GM19455 (cell line): Measurements from ENCODE around the gene ELL.

Source experiments
- ATAC-seq: cut with Tn5 transposase; IDR thresholded peaks from one replicate; pipeline ENCODE4 v1.9.1; 2021; ENCODE audit not compliant: unreplicated experiment

Gene ELL

DNA sequence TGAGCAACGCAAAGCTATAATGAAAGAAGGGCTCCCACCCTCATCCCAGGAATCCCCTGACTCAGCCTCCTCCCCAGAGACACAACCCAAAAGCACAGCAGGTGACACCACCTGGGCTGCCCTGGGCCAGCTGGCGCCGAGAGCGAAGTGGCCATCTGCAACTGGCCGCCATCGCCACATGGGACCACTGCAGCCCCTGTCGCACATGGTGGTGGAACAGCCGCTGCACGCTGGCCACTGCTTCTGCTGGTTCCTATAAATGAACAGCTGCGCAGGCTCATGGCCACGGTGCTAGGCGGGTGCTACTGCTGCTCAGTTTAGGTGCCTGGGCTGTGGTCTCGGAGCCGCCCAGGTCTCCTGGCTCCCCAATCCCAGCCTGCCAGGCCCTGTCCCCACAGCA, 72.3 kb downstream of the ELL start:
- no peak for ATAC-seq

- ATAC-seq, result no peak
These were observed 75.0 kb downstream of the ELL start for GRCh38 chr19:18446811-18447359.

DNA sequence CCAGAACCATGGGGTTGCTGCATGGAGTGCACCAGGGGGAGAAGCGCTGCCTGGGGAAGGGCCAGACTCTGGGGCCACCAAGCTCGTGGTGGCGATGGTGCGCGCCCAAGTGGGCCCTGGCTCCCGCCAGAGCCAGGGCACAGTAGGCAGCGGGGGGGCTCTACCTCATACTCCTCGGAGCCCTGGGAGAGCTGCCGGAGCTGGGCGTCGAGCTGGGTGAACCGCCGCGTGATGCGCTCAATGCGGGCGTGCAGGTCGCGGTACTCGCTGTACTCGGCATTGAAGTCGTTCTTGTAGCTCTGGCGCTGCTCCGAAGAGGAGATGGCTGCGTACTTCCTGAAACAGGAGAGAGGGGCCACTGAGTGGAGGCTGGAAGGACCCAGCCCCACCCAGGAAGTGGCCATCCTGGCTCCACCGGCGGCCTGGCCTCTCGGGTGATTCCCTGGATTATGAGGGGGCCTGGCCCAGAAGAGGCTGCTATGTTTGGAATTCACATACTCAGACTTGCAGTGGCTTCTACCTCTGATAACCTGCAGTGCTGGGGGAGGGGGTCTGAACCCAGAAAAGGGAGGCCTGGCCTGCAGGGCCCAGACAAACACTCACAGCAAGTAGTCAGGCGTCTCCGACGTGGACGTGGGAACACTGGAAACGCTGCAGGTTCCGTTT, 75.6 kb downstream of the ELL start:
- no peak for ATAC-seq

DNA sequence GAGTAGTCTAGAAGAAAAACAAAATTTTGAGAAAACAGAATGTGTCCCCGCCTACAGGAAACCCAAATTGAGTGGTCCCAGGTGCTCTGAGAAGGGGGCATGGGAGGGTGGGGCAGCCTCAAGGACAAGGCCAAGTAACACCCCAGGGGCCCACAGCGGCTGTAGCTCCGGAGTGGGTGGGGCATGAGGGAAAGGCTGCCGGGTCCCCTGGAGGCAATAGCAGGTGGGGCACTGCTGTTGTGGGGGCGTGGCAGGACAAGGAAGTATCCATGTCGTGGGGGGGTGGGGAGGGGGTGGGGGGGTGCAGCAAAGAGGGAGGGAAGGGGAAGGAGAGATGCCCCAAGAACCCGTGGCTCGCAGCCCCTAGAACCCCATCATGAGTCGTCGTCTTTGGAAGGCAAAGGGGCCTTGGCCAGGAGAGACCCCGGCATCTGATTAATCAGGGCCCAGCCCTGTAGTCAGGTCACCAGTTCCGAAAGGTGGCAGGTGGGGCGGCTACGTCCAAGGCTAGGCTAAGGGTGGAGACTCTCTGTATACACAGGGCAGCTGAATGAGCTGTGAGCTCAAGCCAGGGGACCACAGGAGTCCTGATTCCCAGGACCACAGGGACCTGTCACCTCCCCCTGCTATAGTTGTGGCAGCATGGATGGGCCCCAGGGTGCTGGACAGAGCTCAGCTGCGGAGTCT, 76.5 kb downstream of the ELL start:
- ATAC-seq, result no peak

DNA sequence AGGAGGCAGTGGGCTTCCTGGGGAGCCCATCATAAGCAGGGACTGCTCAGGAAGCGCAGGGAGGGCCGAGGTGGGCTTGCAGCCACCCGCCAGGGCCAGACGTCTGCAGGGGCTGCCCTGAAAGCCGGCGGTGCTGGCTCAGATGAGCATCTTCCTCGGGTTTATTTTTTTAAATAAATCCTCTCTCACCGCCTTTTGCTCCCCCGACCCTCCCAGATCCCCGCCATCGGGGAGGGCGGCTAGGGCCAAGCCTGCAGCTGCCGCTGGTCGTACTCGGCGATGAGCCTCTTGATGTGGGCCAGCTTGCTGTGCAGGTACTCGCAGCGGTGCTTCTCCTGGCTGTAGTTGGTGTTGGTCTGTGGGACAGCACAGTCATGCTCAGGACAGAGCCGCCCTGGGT, 77.4 kb downstream of the ELL start:
- no peak for ATAC-seq

- ATAC-seq, result no peak
These were observed 78.0 kb downstream of the ELL start for GRCh38 chr19:18443831-18444230.

- ATAC-seq, result no peak
These were observed 78.5 kb downstream of the ELL start for GRCh38 chr19:18443406-18443805.

GRCh38 chr19:18442941-18443340, 78.9 kb downstream of the ELL start:
- ATAC-seq, result no peak

- ATAC-seq, result no peak
These were observed 79.8 kb downstream of the ELL start for GRCh38 chr19:18441804-18442788.

- ATAC-seq, result no peak
These were observed 80.7 kb downstream of the ELL start for GRCh38 chr19:18440936-18441803.

GRCh38 chr19:18440415-18440877, 81.4 kb downstream of the ELL start:
- no peak for ATAC-seq

DNA sequence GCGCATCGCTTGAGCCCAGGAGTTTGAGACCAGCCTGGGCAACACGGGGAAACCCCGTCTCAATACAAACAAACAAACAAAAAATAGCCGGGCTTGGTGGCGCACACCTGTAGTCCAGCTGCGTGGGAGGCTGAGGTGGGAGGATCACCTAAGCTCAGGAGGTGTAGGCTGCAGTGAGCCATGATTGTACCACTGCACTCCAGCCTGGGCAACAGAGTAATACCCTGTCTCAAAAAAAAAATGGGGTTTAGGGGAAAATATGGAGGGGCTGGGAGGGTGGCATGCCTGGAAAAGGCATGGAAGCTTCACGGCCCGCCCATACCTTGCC, 82.0 kb downstream of the ELL start:
- no peak for ATAC-seq

DNA sequence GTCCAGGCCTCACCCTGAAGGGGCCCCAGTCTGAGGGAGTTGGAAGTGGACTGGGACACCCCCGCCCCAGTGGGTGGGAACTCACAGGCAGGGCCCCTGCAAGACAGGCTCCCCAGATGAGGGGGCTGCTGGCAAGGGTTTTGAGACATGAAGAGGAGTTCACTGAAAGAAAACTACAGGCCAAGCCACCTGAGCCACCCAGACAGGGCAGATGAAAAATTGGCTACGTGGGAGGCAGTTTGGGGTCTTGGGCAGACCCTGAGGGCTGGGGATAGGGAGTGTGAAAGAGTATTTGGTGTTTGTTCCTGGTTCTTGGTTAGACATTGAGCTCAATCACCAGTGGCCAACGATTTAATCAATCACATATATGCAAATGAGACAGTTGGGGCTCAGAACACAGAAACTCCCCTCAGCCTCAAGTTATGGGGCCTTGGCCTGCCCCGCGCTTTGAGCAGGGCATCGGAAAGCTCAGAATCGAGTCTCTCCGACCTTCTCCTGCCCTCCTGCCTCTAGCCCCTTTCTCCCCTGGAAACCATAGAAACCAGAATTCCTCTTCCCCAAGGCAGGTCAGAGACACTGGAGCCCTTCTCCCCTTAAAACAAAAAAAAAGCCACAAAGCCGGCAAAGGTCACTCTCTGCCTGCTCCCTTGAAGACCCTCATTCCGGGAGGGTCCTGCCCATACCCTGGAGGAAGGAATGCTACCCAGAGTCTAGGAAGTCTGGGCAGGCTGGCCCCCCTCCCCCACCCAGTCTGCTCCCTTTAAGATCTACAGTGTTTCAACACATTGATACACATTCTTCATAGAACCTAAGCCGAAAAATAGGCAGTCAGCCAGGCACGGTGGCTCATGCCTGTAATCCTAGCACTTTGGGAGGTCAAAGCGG, 82.6 kb downstream of the ELL start:
- ATAC-seq, result no peak

DNA sequence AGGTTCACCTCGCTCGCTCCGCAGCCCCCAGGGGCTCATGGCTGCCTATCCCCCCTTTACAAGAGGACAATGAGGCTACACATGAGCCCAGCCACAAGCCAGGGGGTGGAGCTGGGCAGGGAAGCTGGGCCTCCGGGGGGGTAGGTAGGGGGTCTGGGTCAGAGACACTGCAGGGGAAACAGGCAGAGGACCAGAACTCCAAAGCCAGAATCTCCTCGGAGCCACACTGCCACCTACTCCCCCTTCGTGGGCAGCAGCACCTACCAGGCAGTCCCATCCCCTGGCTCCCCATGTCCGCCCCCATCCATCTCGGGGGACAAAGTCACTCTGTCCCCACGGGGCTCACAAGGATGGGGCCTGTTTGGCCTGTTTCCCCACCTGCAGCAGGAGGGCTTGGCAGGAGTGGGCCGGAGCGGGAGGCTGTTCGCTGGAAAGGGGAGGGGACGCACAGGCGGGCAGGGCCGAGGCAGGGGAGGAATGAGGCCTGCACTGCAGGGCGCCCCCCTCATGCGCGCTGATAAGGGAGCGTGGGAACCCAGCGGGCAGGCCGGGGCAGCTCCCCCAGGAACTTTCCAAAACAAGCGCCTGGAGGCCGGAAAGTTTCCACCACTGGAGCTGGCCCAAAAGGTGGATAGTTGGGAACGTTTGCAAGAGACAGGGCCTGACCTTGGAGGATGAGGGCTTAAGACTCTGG, 83.4 kb downstream of the ELL start:
- no peak for ATAC-seq

DNA sequence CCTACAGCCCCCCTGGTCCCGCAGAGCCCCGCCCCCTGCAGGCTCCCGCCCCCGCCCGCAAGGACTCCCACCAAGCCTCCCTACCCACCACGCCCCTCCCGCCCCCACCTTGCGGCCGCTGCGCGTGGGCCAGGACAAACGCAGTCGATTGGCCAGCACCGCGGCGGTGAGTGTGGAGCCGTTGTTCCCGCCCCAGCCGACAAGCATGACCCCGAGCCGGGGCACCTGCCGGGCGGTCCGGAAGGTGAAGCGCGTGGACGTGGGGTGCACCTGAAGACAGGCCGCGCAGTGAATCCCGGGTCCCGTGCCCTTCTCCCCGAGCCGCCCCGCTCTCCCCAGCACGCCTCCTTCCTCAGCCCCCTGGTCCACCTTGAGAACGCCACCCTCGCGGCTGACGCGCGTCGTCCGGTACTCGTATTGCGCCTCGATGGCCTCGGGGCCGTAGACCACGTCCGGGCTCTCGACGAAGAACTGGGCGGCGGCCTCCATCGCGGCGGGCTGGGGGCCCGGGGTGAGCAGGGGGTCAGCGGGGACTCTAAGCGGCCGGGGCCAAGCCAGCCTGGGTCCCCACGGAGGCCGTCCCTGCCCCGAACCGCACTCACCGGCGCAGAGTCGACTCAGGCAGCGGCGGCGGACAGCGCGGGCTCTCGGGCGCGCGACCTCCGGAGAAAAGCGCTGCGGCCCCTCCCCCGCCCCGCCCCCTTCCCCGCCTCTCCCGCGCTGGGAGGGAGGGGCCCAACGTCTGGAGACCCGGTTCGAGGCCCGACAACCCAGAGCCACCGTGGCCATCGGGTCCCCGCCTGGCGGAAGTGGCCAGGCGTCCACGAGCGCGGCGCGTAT, 84.2 kb downstream of the ELL start, which contains the start of gene ISYNA1:
TSS of gene ISYNA1 (minus strand) at position 643 of the 840 bp plus-strand sequence. CDS start at position 489, 154 bp downstream.
- ATAC-seq, result no peak

DNA sequence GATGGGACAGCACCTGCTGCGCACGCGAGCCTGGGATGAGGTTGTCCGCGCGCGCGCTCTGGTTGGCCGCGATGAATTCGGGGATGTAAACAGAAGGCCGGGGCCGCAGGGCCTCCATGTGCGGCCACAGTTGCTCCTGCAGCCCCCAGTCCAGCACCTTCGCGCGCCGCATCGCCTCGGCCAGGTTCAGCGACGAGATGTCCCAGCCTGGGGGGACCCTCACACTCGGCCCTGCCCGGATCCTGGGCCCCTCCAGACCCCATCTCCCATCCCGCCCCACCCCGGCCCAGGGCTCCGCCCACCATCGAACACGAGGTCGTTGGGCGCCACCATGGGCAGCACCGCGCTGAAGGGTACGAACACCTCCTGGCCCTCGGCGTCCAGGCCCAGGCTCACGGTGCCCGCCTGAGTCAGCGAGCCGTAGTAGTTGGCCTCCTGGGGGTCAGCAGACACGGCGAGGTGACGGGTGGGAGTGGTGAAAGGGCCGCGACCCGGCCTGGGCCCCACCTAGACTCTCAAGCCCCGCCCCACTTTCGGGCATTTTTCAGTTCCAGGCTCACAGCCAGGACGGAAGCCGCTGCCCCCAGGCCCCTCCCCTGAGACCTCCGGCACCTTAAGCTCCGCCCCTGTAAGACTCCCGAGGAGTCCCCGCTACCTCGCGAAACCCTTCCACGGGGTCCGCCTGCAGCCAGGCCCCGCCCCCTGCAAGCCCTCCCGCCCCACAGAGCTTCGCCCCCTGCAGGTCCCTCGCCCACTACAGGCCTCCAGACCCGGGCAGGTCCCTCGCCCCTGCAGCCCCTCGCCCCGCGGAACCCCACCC, 85.0 kb downstream of the ELL start:
- ATAC-seq, result no peak
